Stimulated activated CD4-positive, alpha-beta T cell treated with anti-CD3 and anti-CD28 coated beads, TNF-alpha, amount 100 ng/mL, for 4 hours (primary cell): ENCODE data around the gene CREBRF.
"Not testable (repeated sequence)": the region's sequence is repeated elsewhere in the genome, so short reads cannot be mapped to it uniquely, and the experiment has no call there.

Source experiments
- DNase-seq, 3 experiments: peaks; one replicate each; pipeline ENCODE4 v3.0.0-alpha.2; 2020; ENCODE audit warnings: low read depth in 3 of 3

CREBRF gene

GRCh38 chr5:173154619-173155018 lies 98.5 kb downstream of the CREBRF start:
- not testable (repeated sequence) for DNase-seq

GRCh38 chr5:173155912-173156311 lies 99.8 kb downstream of the CREBRF start:
- DNase-seq = no peak

GRCh38 chr5:173158366-173158765 lies 102.2 kb downstream of the CREBRF start:
- no peak for DNase-seq

- no peak for DNase-seq
Measured at GRCh38 chr5:173159256-173159655, 103.1 kb downstream of the CREBRF start.

- no peak for DNase-seq
Measured at GRCh38 chr5:173161148-173161547, 105.0 kb downstream of the CREBRF start.

GRCh38 chr5:173163219-173163618 lies 107.1 kb downstream of the CREBRF start:
- no peak for DNase-seq

- DNase-seq = no peak
Measured at GRCh38 chr5:173165177-173166016, 109.2 kb downstream of the CREBRF start.

GRCh38 chr5:173172166-173172565 lies 116.0 kb downstream of the CREBRF start:
- DNase-seq = no peak

- no peak for DNase-seq
Measured at GRCh38 chr5:173175523-173175922, 119.4 kb downstream of the CREBRF start.

GRCh38 chr5:173178369-173178910 lies 122.3 kb downstream of the CREBRF start:
- no peak for DNase-seq

GRCh38 chr5:173180331-173180730 lies 124.2 kb downstream of the CREBRF start:
- no peak for DNase-seq

GRCh38 chr5:173187054-173187743 lies 131.0 kb downstream of the CREBRF start:
- DNase-seq = no peak

- DNase-seq = no peak
Measured at GRCh38 chr5:173188280-173188679, 132.1 kb downstream of the CREBRF start.
